ENCODE data around the gene LPP. TPM values are rescaled to one million over a fixed set of nuclear protein-coding genes. Genes with fewer than 3 reads are reported as not detected.
A peak's percentile ranks its signal among the peaks of the same experiment; 100 is the strongest.
"Not testable (repeated sequence)": the region's sequence is repeated elsewhere in the genome, so short reads cannot be mapped to it uniquely, and the experiment has no call there.

The LPP gene
- total RNA-seq, 6 experiments from 2014 or later = 84.1 to 121 (median 102) TPM

DNA sequence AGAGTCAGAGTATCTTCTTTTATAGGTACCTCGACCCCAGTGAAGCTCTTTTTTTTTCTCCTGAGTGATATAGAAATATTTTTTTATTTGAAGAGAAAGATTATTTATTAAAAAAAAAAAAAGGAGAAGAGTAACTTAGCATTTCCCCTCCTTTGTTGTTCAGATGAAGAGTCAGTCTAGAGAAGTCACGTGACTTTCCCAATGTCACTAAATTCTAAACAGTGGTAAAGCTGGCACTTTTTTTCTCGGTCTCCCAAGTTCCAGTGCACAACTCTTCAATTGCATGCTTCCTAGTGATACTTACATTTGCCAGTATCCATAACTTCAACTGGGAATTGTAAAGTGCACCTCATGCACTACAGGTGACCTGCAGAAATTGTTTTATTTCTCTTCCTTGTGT is 448.7 kb downstream of the LPP start:
- Mint-ChIP-seq H3K4me1 (ENCODE audit: low read depth) (peaks cover 45% of the 10 kb centered on the region), H3K4me3 (no peak overlapping the region), H3K27ac (no peak overlapping the region), H3K36me3 (ENCODE audit: low read depth) (peaks cover 10% of the 10 kb centered on the region; the same call in 1 of the 2 replicates), H3K27me3 (ENCODE audit: insufficient read depth) (no peaks in the 10 kb centered on the region), H3K9me3 (no peaks in the 10 kb centered on the region)
- DNase-seq = no peak
- TF ChIP-seq, protein P1, sequence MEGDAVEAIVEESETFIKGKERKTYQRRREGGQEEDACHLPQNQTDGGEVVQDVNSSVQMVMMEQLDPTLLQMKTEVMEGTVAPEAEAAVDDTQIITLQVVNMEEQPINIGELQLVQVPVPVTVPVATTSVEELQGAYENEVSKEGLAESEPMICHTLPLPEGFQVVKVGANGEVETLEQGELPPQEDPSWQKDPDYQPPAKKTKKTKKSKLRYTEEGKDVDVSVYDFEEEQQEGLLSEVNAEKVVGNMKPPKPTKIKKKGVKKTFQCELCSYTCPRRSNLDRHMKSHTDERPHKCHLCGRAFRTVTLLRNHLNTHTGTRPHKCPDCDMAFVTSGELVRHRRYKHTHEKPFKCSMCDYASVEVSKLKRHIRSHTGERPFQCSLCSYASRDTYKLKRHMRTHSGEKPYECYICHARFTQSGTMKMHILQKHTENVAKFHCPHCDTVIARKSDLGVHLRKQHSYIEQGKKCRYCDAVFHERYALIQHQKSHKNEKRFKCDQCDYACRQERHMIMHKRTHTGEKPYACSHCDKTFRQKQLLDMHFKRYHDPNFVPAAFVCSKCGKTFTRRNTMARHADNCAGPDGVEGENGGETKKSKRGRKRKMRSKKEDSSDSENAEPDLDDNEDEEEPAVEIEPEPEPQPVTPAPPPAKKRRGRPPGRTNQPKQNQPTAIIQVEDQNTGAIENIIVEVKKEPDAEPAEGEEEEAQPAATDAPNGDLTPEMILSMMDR (IDR thresholded peaks at IDR 0.05) = no peak

DNA sequence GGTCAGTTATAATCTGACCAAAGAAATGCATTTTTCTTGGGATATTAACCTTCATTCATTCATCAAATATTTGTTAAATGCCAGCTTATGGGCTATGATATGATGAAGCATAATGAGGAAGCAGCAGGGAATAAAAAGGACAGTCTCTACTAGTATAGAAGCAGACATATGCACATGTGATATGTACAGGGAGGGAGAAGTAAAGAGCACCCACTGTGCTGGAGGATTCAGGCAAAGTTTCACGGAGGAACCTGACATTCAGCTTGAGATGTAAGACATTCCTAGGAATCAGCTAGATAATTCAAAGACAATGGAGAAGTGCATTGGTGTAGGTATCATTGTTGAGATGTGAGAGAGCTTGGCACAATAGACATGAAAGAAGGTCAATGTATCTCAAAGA is 450.7 kb downstream of the LPP start:
- H3K36me3 Mint-ChIP-seq (ENCODE audit: low read depth) = peaks cover 28% of the 10 kb centered on the region
- no peak for DNase-seq
- H3K4me3 Mint-ChIP-seq = no peak overlapping the region
- H3K27ac Mint-ChIP-seq = no peak overlapping the region
- TF ChIP-seq, protein P1 (IDR thresholded peaks at IDR 0.05) = no peak
- peaks cover 41% of the 10 kb centered on the region for H3K4me1 Mint-ChIP-seq (ENCODE audit: low read depth)
- H3K27me3 Mint-ChIP-seq (ENCODE audit: insufficient read depth) = no peaks in the 10 kb centered on the region
- peaks cover 14% of the 10 kb centered on the region for H3K9me3 Mint-ChIP-seq

DNA sequence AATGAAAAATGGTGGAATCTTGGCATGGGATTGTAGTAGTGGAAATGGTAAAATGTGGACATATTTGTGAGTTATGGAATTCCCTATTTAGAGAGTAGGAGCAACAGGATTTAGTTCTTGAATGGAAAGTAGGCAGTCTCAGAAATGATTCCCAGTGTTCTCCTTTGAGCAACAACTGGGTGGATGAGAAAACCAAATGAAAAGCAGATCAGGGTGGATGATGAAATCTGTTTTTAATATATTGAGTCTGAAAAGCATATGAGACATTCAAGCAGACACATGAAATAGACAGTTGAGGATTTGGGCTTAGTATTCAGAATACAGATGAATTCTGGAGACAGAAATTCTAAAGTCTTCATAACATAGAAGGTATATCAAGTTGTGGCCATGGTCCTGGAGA is 451.3 kb downstream of the LPP start:
- H3K27ac Mint-ChIP-seq = no peak overlapping the region
- peaks cover 34% of the 10 kb centered on the region for H3K36me3 Mint-ChIP-seq (ENCODE audit: low read depth)
- H3K4me1 Mint-ChIP-seq (ENCODE audit: low read depth) = peaks cover 41% of the 10 kb centered on the region
- TF ChIP-seq, protein P1 (IDR thresholded peaks at IDR 0.05) = no peak
- no peak for DNase-seq
- H3K4me3 Mint-ChIP-seq = no peak overlapping the region
- peaks cover 14% of the 10 kb centered on the region for H3K9me3 Mint-ChIP-seq
- no peaks in the 10 kb centered on the region for H3K27me3 Mint-ChIP-seq (ENCODE audit: insufficient read depth)

DNA sequence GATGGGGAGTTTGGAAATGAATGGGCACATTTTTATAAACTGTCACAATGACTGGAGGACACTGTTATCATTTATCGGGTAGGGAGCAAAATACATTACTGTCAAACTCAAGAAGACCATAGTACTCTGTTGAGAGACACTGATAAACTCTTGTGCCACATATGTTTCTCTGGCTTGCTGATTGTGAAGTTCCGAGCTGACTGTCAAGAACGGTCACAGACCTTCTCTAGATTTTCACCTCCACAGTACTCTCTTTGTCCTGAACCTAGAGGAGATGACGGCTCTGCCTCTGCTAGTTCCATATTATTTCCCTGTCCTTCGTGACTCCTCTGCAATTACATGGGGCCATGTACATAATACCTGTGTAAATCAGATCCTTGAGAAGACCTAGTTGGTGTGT is 451.9 kb downstream of the LPP start:
- no peaks in the 10 kb centered on the region for H3K27me3 Mint-ChIP-seq (ENCODE audit: insufficient read depth)
- no peak overlapping the region for H3K4me3 Mint-ChIP-seq
- no peak for DNase-seq
- peak overlapping the region; percentile 45; the same call in 1 of the 2 replicates for H3K27ac Mint-ChIP-seq
- peaks cover 39% of the 10 kb centered on the region for H3K36me3 Mint-ChIP-seq (ENCODE audit: low read depth)
- peaks cover 14% of the 10 kb centered on the region for H3K9me3 Mint-ChIP-seq
- peaks cover 41% of the 10 kb centered on the region for H3K4me1 Mint-ChIP-seq (ENCODE audit: low read depth)
- TF ChIP-seq, protein P1 (IDR thresholded peaks at IDR 0.05) = no peak

DNA sequence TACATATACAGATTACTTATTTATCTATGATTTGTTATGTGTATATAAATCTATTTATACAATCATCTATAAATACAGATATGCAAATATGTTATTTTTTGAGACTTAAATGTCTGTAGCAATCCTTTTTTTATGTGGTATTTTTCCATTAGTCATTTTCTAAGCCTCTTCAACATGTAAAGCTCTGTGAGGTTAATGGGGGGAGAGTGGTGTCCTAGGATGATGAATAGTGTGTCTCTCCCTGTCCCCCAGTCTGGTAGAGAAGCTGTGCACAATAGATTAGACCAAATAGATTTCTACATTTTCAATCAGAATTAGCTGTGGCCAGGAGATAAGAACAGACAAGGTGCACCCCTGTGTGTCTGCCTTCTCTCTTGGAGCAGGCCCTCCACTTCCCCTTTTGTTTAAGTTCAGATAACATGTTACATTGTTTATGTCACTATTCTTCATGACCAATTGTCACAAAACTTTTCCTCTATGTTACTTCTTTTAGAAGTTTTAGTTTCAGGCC is 453.9 kb downstream of the LPP start:
- Mint-ChIP-seq H3K4me3 (no peak overlapping the region), H3K27ac (peak overlapping the region; percentile 17; the same call in 1 of the 2 replicates), H3K4me1 (ENCODE audit: low read depth) (peaks cover 53% of the 10 kb centered on the region), H3K27me3 (ENCODE audit: insufficient read depth) (no peaks in the 10 kb centered on the region), H3K36me3 (ENCODE audit: low read depth) (peaks cover 52% of the 10 kb centered on the region), H3K9me3 (peaks cover 14% of the 10 kb centered on the region)
- TF ChIP-seq, protein P1 (IDR thresholded peaks at IDR 0.05) = no peak
- no peak for DNase-seq

DNA sequence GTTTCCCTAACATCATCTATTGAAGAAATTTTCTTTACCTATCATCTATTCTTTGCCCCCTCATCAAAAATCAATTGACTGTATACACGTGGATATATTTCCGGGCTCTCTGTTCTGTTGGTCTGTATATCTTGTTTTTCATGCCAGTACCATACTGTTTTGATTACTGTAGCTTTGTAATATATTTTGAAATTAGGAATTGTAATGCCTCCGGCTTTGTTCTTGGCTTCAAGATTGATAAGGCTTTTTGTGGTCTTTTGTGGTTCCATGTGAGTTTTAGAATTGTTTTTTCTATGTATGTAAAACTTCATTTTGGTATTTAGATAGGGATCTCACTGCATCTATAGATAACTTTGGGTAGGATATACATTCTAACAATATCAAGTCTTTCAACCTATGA is 454.4 kb downstream of the LPP start:
- Mint-ChIP-seq H3K4me1 (ENCODE audit: low read depth) (peaks cover 53% of the 10 kb centered on the region), H3K27me3 (ENCODE audit: insufficient read depth) (no peaks in the 10 kb centered on the region), H3K36me3 (ENCODE audit: low read depth) (peaks cover 53% of the 10 kb centered on the region), H3K9me3 (peaks cover 14% of the 10 kb centered on the region), H3K27ac (no peak overlapping the region), H3K4me3 (no peak overlapping the region)
- TF ChIP-seq, protein P1 (IDR thresholded peaks at IDR 0.05) = no peak
- no peak for DNase-seq

DNA sequence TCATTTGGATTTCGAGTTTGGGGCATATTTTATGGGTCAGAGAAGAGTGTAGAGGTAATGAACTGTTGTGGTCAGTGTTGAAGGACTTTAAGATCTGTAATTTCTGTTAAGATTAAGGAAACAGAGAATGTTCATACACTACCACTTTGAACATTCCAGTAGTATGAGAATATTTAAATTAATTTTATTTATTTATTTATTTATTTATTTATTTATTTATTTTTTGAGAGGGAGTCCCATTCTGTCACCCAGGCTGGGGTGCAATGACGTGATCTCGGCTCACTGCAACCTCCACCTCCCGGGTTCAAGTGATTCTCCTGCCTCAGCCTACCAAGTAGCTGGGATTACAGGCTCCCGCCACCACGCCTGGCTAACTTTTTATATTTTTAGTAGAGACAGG is 459.8 kb downstream of the LPP start:
- H3K9me3 Mint-ChIP-seq; H3K4me3 Mint-ChIP-seq; DNase-seq; H3K27ac Mint-ChIP-seq; H3K27me3 Mint-ChIP-seq (ENCODE audit: insufficient read depth): not testable (repeated sequence)
- H3K36me3 Mint-ChIP-seq (ENCODE audit: low read depth) = peaks cover 62% of the 10 kb centered on the region
- peaks cover 13% of the 10 kb centered on the region for H3K4me1 Mint-ChIP-seq (ENCODE audit: low read depth)

Measured in HFFc6 (cell line).